HG02610 (cell line): ENCODE data around the gene FNTB.

Source experiments
- ATAC-seq: cut with Tn5 transposase; IDR thresholded peaks from one replicate; pipeline ENCODE4 v1.9.1; 2021; ENCODE audit warnings: mild to moderate bottlenecking, moderate library complexity; ENCODE audit not compliant: unreplicated experiment

The FNTB gene

DNA sequence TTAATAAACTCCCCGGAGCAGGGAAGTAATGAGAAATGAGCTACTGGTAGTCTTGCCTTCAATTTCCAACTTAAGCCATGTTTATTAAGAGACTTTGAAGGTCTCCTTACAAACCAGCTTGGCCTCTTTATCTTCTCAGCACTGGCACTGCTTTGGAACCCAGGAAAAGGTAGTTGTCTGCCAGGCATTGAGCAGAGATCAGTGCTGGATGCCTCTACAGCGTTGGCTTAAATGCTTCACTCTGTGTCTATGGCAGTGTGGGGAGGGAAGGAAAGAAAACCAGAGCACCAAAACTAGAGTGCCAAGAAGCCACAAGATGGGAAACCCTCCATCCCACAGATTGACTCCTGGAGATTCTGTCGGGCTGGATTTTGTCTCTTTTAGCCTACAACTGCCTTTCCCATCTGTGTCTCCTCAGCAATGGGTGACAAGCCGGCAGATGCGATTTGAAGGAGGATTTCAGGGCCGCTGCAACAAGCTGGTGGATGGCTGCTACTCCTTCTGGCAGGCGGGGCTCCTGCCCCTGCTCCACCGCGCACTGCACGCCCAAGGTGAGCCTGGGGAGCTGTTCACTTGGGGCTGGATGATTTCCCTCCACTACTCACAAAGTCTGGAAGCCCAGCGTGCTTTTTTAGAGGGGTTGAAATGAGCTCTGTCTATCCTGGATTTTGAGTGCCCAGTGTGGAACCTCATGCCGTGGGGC lies 57.3 kb downstream of the FNTB start:
- ATAC-seq: no peak

DNA sequence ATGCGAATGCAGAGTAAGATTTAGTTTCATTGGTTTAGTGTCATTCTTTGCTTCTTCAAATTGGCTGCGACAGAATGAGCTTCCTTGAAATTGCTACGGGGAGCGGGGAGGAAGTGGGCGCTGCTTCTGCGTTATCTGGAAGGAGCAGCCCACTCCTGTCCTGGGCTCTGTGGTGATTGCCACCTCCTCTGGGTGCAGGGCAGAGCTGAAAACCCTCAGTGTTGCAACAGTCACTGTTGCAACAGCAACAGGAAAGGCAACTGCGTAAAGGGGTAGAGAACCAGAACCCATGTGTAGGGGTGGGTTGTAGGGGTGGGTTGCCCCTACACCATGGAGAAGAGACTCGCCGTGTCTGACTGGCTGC lies 57.9 kb downstream of the FNTB start:
- no peak for ATAC-seq

DNA sequence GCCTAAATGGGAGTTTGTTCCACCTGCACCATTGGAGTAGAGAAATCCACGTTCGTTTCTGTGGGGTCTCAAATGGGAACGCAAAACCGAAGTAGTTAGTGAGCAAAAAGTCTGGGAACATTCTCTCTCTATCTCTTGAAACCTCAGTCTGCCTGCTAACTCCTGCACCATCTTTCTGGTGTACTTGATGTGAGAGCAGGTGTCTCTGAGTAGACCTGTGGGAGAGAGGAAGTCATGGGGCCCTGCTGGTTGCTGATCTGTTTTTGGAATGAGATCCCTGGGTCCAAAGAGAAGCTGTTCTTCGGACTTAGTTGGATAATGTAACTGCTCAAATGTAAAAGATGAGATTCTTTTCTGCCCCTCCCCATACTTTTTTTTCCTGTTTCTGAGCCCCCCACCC lies 58.3 kb downstream of the FNTB start:
- ATAC-seq: no peak

DNA sequence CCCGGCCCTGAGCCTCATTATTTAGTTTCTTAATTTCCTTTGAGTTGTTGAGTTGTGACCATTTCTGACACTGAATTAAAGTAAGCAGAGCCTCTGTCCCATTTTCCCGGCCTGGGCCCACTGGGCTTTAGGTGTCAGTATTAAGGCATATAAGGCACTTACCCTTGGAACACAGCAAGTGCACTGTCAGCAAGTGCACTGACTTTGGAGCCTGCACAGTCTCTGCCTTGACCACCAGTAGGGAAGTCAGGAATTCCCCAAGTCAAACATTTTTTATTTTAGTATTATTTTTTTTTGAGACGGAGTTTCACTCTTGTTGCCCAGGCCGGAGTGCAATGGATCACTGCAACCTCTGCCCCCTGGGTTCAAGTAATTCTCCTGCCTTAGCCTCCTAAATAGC lies 59.0 kb downstream of the FNTB start:
- ATAC-seq: no peak

DNA sequence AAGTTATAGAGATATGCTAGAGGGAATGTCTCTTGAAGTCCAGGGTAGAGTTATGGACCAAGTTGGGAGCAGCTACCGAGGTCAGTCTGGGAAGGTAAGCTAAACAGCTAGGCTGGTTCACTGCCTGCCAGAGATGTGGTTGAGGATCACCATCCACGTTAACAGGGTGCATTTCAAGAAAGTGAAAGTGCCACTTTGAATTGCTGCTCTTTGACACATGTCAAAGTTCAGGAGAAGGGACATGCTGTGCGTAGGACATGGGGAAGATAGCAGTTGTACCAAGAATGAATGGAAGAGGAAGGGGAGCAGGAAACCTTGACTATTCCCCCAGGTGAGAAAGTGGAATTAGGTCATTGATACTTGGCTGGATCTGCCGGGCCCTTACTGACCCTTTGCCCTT lies 66.1 kb downstream of the FNTB start:
- ATAC-seq: no peak

DNA sequence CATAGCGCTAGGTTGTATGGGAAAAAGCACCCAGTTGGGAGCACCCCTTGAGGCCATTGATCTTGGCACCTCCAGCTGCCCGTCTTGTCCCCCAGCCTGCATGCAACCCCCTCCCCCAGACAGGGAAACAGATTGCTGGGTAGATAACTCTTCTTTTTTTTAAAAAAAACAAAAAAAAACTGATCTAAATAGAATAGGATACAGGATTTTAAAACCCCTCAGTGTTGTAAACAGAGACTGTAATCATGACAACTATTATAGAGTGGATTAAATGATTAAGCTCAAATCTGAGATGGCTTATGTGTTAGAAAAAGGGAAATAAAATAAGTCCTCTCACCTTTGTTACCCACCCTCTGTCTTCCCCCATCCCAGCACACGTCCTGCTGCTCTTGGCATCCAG lies 66.8 kb downstream of the FNTB start:
- no peak for ATAC-seq

DNA sequence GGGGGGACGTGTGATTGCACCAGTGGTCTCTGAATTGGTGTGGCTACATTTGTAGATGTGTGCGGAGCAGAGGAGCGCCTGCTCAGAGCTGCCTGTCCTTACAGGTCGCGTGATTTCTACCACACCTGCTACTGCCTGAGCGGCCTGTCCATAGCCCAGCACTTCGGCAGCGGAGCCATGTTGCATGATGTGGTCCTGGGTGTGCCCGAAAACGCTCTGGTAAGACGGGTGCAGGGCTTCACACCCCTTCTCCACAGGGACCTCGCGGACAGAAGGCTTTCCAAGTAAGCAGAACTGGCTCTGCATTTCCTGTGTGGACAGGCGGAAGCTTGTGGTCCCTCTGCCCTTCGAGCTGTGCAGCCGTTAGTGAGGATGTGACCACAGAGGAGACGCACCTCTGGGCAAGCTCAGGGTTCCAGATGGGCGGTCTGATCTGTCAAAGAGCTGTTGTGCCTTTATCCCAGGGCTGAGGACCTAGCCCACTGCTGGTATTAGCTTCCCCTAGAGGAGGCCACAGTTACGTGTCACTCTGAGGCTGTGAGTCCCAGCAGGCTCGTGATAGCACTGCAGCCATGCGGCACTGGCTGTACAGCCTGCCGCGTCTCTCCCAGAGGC lies 67.9 kb downstream of the FNTB start:
- ATAC-seq: peak; percentile 49

DNA sequence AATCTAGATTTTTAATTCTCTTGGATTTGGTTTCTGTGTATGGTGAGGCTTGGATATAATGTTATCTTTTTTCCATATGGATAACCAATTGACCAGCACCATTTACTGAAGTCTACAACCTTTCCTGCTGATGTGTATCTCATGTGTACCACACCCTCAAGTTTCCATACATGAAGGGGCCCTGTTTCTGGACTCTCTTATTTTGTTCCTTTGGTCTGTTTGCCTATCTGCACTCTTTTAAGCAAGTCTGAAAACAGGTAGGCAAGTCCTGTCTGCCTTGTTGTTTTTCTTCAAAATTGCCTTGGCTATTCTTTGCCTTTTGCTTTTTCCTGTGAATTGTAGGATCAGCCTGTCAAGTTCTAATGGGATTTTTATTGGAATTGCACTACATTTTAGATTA lies 71.0 kb downstream of the FNTB start:
- ATAC-seq: no peak

DNA sequence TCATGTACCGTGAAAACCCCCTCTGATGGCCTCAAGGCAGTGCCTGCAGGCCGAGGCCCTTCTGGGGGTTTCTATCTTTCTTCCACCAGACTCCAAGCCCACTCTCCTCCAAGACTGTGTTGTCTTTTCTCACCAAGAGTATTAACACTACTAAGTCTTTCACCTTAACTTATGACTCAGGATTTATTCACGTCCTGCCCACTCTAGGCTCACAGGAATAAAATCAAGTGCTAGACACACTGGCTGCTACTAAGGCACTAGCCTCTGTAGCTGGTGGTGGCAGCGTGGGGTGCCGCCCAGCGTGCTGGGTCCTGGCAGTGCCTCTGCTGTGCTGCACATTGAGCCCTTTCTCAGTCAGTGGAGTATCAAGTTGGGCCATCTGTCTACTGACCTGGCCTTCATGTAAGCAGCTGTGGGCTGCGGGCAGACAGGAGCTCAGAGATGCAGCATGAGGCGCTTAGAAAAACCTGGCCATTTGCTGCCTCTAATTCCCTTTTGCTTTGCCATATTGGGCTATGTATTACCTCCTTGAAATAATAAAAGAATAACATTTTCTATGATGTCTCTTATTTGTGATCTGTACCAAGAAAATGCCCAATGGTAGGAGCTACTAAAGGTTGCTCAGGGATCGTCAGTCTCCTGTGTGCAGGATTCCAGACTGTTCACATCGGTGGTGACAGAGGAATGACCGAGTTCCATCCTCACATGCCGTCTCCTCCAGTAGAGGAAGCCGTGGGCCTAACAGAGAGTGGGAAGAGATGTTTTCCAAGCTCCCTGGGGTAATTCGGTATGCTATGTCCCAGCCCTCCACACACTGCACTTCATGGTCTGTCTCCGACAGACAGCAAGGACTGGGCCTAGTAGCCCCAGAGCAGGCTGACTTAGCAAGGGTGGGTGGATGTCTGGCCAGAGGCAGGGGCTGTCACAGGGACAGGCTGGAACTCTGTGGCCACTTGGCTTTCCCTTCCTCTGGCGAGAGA lies 75.7 kb downstream of the FNTB start:
- no peak for ATAC-seq

DNA sequence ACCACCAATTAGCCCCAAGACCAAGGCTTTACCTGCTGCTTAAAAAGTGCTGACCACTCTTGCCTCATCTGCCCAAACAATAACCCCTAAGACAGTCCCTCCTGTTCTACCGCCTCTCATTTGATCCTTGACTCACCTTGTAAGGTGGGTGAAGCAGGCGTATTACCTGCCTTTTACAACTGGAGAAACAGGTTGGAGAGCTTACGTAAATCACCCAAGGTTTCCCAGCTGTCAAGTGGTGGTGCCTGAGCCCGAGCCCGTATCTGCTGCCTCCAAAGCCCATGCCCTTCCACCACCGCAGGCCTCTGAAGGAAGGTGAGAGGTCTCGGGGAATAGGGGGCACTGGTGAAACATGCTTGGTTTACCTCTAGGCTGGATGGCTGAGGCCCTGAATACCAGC lies 79.0 kb downstream of the FNTB start:
- no peak for ATAC-seq

DNA sequence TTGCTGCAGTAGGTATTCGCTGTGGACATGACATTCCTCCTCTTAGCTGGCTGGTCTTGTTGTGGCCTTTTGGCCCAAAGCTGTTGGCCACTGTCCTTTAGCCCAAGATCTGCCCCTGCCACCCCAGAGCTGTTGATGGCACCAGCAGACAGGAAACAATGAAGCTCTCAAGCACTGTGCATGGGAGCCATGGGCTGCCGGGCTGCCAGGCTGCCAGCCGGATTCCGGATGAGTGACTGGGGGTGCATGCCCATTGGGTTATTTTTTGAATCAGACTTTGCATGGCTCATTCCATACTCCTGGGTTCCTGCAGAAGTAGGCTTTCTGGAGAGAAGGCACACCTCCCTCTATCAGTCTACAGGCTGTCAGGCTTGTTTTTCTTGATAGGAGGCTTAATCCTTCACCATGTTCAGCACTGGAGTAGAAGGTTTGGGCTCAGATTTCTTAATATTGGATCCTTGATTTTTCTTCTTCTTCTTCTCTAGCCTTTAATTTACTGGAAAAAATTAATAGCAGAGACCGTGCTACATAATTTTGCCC lies 83.2 kb downstream of the FNTB start:
- no peak for ATAC-seq

DNA sequence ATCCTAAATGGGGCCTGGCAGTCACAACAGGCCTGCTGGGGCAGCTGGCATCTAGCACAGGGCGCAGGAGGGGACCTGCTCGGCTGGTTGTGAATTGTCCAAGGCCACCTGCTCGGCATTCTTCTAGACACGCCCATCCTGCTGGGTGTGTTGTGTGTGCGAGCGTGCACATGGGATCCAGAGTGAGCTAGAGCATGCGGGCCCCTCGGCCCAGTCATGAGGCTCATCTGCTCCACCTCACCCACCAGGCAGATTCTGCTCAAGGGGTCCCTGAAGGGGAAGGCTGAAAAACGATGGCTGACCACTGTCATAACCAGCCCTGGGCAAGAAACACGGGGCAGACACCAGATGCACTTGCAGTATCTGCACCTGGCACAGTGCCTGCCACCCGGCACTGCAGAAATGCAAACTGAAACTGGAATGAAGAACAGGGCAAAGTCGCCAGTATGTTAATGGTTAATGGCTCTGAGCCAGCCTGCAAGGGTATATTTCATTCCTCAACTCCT lies 83.8 kb downstream of the FNTB start:
- no peak for ATAC-seq

DNA sequence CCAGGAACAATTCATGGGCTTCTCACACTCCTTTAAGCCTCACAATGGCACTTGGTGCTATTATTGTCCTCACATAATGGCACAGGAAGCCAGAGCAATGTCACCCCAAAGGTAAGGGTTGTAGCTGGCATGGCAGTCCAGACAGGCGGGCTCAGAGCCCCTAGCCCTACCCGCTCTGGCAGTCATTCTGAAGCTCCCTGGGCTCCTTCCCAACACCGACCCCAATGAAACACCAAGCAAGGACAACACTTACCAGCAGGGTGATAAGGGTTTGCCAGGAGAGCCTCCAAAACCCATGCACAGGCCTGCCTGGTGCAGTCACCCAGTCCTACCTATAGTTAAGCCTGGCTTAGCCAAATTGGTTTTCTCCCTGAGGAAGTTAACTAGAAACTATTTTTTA lies 84.8 kb downstream of the FNTB start:
- ATAC-seq: no peak

DNA sequence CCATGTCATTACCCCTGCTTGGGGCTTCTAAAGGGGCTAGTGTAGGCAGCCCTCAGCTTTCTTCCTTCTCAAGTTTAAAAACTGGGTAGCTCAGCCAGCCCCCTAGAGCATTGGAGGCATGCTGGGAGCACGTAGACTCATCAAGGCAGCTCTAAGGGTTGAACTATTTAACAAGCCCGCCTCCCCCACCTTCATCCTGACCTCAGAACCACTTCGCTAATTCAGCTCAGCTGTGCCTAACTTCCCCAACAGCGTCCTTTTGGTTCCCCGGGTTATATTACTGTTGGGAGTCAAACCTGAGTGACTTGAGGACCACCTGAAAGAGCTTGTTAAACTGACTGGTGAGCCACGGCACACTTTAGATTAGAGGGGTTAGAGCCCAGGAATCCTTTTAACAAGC lies 85.6 kb downstream of the FNTB start:
- no peak for ATAC-seq

DNA sequence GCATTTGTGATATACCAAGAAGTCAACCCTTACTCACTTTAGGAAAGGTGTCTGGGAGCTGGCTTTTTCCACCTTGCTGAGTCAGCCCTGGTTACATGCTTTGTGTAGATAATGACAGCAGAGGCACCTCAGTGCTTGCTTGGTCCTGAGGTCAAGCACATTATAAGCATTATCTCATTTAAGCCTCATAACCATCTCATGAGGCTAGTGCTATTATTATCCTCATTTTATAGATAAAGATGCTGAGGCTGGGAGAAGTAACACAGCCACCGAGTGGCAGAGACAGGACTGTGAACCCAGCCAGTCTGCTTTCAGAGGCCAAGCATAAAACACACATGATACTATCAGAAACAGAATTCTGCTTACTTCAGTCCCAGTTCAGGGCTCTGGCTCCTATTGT lies 86.2 kb downstream of the FNTB start:
- no peak for ATAC-seq

DNA sequence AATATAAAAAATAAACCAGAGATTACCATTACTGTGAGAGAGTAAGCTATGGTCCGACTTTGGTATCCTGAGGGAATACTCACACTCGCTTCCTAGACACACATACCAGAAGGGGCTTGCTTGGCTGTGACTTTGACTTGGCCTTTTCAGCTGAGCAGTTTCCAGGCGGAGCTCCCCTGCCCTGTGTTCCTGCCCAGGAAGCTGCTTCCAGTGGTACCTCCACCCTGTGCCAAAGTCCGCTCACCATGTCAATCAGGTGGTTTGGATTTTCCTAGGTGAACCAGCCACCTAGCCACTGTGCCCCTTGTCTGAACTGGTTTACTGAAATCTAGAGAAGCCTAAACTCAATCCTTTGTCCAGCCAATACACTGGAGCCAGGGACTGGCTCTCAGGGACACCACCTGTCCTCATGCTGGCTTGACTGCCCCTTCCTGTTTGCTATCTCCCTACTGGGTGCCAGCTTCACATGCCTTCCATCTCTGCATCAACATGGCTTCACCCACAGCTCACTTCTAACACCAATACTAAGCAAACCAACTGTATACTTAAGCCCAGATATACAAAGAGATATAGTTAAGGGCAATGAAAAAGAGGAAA lies 87.0 kb downstream of the FNTB start:
- no peak for ATAC-seq

DNA sequence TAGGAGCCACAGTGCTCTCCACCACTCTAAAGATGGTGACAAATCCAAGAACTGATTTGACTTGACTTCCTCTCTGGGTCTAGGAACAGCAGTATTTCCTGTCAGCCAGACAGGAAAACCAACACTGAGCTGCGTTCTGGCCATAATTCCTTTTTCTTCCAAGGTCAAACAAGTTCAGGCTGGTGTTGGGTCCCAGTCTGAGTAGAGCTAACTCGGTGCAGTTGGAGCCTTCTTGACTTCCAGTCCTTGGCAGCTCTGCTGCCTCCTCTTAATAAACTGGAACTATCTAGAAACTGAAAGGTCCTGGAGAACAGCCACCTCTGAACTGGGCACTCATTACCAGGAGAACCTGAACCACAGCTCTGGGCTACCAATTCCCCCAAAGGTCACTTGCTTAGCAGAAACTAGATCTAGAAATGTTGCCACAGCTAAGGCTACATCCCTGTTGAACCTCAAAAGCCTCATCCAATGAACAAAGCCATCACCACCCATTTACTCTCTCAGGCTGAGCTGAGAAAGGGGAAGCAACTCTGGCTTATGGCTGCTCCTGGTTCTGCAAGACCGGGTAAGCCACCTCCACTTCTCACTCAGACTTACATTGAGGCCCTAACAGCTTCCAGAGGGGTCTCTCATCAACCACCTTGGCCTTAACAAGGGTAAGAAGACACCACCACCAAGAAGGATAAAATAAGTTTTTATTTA lies 87.9 kb downstream of the FNTB start:
- no peak for ATAC-seq

DNA sequence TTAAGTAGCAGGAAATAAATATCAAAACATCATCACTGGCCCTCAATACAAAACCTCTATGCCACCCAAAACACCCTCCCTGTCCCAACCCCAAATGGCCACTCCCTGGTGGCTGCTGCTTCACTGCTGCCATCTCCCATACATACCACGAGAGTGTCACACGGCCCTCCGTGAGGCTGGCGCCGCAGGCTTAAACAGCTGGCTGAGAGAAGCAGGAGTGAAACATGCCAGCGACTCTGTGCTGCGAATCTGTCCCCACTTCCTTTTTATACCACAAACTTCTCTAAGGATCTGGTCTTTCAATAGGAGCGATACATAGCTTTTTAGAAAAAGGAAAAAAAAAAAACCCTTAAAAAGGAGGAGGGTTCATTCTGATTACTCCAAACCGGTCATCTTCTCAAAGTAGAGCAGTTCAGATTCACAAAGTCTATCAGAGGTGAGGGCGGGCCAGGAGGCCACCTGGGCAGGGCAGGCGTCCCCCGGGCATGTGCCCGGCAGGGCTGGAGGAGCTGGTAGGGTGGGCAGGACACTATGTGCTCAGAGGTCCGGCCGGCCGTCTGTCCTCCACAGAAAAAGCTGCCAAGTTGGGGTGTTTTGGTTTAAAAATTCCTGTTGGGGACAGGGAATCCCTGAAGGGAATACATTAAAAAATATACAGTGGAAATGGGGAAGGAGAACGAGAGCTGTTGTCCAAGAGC lies 89.1 kb downstream of the FNTB start:
- no peak for ATAC-seq

DNA sequence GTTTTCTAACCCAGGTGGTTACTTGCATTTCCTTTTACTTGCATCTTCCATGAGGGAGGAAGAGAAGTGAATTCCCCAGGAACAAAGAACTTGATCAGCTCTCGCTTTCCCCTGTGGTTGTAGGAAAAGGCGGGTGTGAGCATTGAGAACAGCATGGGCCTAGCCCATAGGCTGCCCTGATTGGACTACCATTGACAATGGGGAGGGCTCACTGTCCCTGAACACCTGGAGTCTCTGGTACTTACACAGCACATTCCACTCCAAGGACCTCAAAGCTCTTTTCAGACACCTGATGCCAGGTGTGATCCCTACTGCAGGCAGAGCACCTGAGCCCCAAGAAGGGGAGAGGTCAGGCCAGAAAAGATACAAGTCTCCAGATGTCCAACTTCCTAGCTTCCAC lies 90.6 kb downstream of the FNTB start:
- ATAC-seq: no peak

DNA sequence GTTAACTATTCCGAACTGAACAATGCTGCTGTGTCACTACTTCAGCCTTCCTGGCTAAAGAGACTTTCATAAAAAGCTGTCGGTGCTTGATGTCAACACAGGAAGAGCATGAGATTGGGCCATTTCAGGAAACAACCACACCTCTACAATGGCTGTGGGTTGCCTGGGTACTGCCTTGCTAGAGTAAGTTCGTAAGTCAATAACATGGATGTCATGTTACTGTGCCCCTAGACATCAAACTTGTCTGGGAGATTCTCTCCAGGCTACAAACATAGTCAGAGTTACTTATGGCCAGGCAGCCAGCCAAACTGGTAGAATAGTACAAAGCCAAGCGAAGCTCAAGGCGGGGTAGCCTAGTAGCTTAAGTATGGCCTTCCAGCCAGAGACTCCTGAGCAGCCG lies 92.5 kb downstream of the FNTB start:
- ATAC-seq: no peak
